ENCODE results near the gene DPY19L3.
"Not testable (repeated sequence)": the region's sequence is repeated elsewhere in the genome, so short reads cannot be mapped to it uniquely, and the experiment has no call there.

The DPY19L3 gene

DNA sequence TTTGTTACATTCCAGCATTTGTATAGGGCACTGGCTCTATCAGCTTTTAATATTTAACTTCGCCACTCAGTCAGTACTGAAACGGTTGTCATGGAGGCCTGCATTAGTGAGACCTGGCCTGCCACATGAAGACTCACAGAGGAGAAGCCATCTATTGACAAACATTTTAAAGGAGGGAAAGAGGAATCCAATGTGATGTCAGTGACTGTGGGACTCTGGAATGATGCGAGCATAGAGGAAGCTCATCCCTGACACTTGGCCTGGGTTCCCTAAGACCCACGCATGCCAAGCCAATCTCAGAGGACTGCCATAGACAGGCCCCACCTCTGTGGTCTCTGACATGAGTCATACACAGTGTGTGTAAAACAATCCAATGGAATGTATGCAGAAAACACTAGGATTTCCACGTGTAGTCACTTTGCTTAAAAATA, 7.9 kb upstream of the DPY19L3 start:
- no peak for DNase-seq

DNA sequence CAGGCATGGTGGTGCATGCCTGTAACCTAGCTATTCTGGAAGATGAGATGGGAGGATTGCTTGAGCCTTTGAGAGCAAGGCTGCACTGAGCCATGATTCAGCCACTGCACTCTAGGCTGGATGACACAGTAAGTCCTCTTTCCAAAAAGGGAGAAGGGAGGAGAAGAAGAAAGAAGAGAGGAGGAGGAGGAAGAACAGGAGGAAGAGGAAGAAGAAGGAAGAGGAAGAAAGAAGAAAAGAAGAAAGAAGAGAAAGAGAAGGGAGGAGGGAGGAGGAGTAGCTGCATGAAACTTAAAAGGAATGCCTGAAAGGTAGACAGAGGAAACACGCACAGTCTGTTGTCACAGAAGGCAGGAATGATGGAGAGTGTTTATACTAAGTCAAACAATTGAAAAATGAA, 3.6 kb upstream of the DPY19L3 start:
- no peak for DNase-seq

GRCh38 chr19:32403291-32403995, 2.1 kb upstream of the DPY19L3 start:
- no peak for DNase-seq

- no peak for DNase-seq
Measured at GRCh38 chr19:32404213-32404932, 1.2 kb upstream of the DPY19L3 start.

DNA sequence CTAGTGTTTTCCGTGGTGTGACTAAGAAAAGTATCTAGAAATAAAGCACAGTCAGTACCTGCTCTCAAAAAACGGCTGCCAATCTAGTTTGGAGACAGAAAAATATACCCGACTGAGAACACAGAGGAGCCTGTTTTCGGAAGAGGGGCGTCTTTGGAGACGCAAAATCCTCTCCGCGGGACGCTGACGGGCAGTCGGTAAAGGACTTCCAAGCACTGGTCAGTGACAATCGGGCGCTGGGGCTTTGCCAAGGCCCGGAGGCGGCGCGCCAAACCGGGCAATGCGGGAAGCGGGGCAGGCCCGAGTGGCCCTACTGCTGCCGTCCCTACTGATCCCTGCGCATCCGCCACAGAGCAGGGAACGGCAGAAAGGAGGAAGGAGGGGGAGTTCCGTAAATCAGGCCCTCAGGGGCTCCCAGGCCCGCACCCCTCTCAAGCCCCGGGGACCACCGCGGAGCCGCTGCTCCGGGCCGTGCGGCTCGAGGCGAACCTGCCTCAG, 588 bp upstream of the DPY19L3 start:
- DNase-seq = no peak

- no peak for DNase-seq
Measured at GRCh38 chr19:32406161-32407003, 812 bp downstream of the DPY19L3 start.

DNA sequence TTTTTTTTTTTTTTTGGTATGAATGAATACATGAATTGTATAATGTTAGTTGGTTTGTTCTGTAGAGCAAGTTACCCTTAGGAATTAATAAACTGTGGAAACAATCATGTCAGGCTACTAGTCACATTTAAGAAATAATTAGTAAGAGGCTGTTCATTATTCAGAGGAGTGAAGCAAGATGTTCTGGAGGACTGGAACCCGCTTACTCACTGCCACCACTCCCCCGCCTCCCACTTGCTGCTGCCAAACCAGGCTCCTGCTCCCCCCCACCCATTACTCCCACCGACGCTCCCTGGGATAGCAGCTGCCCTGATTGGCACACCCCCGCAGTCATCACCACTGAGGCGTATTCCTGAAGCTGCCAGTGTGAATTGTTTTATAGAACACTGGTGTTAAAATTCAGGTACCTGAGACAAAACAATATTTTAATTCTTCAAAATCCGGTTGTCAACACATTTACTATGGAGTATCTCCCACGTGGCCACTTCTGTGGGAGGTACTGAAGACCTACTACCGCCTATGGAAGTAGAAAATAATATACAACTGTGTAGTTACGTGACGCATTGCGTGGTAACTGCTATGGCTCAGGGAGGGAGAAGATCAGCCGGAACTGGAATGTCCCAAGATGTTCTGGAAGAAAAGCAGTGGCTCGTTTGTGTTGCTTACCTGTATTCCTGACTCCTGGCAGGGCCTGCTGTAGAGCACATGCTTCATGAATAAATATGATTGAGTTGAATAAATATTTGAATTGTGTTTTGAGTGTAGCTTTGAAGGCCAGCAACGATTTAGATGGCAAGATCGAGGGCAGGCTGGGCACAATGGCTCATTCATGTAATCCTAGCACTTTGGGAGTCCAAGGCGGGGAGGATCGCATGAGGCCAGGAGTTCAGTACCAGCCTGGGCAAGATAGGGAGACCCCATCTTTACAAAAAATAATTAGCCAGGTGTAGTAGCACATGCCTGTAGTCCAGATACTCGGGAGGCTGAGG, 1.7 kb downstream of the DPY19L3 start:
- no peak for DNase-seq

DNA sequence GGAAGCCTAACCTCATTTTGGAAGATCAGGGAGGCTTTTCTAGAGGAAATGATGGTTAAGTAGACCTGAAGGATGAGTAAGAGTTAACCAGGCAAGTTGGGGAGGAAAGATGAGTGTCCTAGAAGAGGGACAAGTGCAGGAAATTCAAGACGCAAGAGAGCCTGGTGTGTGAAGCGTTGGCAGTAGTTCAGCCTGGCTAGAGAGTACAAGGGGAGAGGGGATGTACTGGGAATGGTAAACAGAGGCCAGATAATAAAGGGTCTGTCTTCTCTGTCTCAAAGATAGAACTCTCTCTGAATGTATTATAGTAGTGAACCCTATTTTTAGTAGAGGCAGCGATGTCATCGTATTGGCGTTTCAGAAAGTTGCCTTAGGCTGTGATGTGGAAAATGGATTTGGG, 9.7 kb downstream of the DPY19L3 start:
- no peak for DNase-seq

GRCh38 chr19:32415669-32416068, 10.1 kb downstream of the DPY19L3 start:
- DNase-seq = no peak

- DNase-seq = no peak
Measured at GRCh38 chr19:32416749-32417456, 11.3 kb downstream of the DPY19L3 start.

DNA sequence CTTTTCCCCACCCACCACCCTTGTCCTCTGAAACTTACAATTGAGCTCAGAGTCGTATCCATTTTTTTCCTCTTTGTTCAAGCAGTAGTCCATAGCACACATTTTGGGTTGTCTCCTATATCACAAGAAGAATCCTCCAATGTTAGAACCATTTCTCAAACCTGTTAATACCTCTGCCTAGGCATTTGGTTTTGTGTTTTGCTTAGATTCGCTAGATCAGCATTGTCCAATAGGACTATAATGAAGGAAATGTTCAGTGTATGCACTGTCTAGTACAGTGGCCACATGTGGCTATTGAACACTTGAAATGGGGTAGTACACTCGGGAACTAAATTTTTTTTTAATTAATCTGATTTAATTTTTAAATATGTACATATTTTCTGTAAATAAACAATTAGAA, 12.6 kb downstream of the DPY19L3 start:
- DNase-seq = no peak

GRCh38 chr19:32421589-32422361, 16.2 kb downstream of the DPY19L3 start:
- peak; percentile 8 for DNase-seq

- DNase-seq = no peak
Measured at GRCh38 chr19:32422435-32422834, 16.9 kb downstream of the DPY19L3 start.

GRCh38 chr19:32423944-32424343, 18.4 kb downstream of the DPY19L3 start:
- not testable (repeated sequence) for DNase-seq

DNA sequence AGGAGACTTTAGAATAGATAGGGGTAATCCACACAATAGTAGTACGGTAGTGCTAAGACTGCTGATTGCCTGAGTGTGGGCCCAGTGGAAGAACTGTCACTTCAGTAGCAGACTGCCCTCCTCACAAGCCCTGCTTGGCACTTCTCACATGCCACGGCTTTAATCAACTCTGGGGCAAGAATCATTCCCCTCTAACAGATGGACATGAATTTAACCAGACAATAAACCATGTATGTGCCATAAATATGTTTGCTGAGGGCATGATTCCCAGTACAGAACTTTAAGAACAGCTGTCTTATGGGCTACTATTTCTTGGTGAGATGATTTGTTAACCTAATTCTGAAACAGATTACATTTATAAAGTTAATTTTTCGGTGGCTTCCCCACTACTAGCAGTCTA, 22.0 kb downstream of the DPY19L3 start:
- DNase-seq = no peak

GRCh38 chr19:32436692-32437091, 31.1 kb downstream of the DPY19L3 start:
- no peak for DNase-seq

GRCh38 chr19:32437096-32437495, 31.5 kb downstream of the DPY19L3 start:
- no peak for DNase-seq

- DNase-seq = no peak
Measured at GRCh38 chr19:32438751-32439150, 33.2 kb downstream of the DPY19L3 start.

DNA sequence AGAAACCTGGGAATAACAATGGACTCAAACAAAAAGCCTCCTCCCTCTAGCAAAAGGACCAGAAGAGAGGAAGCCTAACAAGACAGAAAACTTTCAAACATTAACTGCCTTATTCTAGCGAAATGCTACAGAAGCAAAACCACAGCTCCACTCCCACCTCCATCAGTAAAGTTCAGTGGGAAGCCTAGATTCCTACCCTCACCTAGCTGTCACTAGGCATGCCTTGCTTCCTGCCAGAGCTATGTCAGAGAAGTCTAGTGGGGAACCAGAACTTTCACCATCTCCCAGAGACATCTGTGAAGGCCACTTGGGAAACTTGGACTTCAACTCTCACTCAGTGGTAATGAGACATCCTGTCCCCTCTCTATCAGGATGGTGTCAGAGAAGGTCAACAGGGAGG, 37.1 kb downstream of the DPY19L3 start:
- no peak for DNase-seq

GRCh38 chr19:32447534-32447933, 42.0 kb downstream of the DPY19L3 start:
- not testable (repeated sequence) for DNase-seq

DNA sequence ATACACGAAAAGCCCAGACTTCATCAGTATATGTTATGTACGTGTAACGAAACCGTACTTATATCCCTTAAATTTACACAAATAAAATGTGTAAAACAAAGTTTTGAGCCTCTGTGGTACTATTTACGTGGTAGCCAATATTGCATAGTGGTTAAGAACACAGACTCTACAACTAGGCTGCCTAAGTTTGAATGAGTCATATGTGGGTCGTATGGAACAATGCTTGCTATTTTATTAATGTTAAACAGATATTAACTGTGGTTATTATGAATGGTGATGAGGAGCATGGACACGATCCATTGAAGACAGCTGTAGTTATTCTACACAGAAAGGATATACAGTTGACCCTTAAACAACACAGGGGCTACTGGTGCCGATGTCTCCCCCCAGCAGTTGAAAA, 42.5 kb downstream of the DPY19L3 start:
- no peak for DNase-seq
